Measurements from ENCODE around the gene TFR2. TPM values are rescaled to one million over a fixed set of nuclear protein-coding genes. Genes with fewer than 3 reads are reported as not detected.

The TFR2 gene
- total and polyA plus RNA-seq, 2 of the 13 experiments (the other 11 are each of a cell fraction or from before 2014, with no cell fraction given), result 36.9 to 64.2 TPM

DNA sequence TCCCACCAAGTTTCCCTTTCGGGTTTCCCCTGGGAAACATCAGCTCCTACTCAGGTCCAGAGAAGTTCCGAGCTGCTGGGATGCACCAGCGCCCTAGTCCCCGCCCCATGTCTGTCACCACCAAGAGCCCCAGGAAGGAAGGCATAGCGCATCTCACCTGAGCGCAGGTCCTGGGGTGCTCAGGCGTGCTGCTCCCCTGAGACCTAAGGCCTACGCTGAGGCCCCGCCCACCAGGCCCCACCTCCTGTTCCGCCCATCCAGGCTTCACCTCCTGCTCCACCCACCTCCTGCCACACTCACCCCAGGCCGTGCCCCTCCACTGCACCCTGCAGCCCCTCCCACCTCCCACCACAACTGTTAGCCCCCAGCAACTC lies 1.2 kb upstream of the TFR2 start (continued):
- TF ChIP-seq, protein P1, sequence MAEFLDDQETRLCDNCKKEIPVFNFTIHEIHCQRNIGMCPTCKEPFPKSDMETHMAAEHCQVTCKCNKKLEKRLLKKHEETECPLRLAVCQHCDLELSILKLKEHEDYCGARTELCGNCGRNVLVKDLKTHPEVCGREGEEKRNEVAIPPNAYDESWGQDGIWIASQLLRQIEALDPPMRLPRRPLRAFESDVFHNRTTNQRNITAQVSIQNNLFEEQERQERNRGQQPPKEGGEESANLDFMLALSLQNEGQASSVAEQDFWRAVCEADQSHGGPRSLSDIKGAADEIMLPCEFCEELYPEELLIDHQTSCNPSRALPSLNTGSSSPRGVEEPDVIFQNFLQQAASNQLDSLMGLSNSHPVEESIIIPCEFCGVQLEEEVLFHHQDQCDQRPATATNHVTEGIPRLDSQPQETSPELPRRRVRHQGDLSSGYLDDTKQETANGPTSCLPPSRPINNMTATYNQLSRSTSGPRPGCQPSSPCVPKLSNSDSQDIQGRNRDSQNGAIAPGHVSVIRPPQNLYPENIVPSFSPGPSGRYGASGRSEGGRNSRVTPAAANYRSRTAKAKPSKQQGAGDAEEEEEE (CRISPR knock-in tag; IDR thresholded peaks at IDR 0.05; ENCODE audit: borderline replicate concordance), result no peak
- TF ChIP-seq KLF9 (CRISPR knock-in tag; IDR thresholded peaks at IDR 0.05; ENCODE audit: low read depth) (no peak), SMYD3 (CRISPR knock-in tag; IDR thresholded peaks at IDR 0.05) (no peak), PATZ1 (CRISPR knock-in tag; IDR thresholded peaks at IDR 0.05) (peak; percentile 63), PCBP1 (IDR thresholded peaks at IDR 0.05; ENCODE audit: borderline replicate concordance, low read depth, low read length) (no peak), ZNF143 (CRISPR knock-in tag; IDR thresholded peaks at IDR 0.05) (no peak), SALL1 (CRISPR knock-in tag; IDR thresholded peaks at IDR 0.05) (peak; percentile 28; the same call in 1 of the 2 replicates), ZSCAN25 (CRISPR knock-in tag; IDR thresholded peaks at IDR 0.05) (no peak; the same call in 1 of the 2 replicates), ZMAT3 (CRISPR knock-in tag; conservative IDR thresholded peaks at IDR 0.05) (0 out of 2 replicates have a peak, but pooled peaks have one; percentile 62), ZNF788 (CRISPR knock-in tag; IDR thresholded peaks at IDR 0.05; ENCODE audit: borderline replicate concordance) (peak; percentile 22; the same call in 1 of the 2 replicates), ZSCAN22 (CRISPR knock-in tag; IDR thresholded peaks at IDR 0.05) (no peak), MXD1 (CRISPR knock-in tag; IDR thresholded peaks at IDR 0.05) (no peak; the same call in 1 of the 2 replicates), ZFY (CRISPR knock-in tag; IDR thresholded peaks at IDR 0.05) (peak; percentile 73), PAF1 (CRISPR knock-in tag; IDR thresholded peaks at IDR 0.05) (no peak), ZNF775 (CRISPR knock-in tag; IDR thresholded peaks at IDR 0.05; ENCODE audit: borderline replicate concordance) (no peak), GABPB1 (CRISPR knock-in tag; IDR thresholded peaks at IDR 0.05) (peak; percentile 58; the same call in 1 of the 2 replicates), ATM (IDR thresholded peaks at IDR 0.05; ENCODE audit: borderline replicate concordance) (no peak), ZNF343 (CRISPR knock-in tag; IDR thresholded peaks at IDR 0.05) (0 out of 2 replicates have a peak, but pooled peaks have one; percentile 35), MXI1 (IDR thresholded peaks at IDR 0.05; ENCODE audit: borderline replicate concordance, low read depth, low read length) (peak; percentile 18; the same call in 1 of the 3 replicates), KMT2B (CRISPR knock-in tag; IDR thresholded peaks at IDR 0.05) (no peak), SP1 (IDR thresholded peaks at IDR 0.05) (no peak), SP1 (CRISPR knock-in tag; IDR thresholded peaks at IDR 0.05) (peak; percentile 66; the same call in 1 of the 2 replicates)
- TF ChIP-seq, protein P2, sequence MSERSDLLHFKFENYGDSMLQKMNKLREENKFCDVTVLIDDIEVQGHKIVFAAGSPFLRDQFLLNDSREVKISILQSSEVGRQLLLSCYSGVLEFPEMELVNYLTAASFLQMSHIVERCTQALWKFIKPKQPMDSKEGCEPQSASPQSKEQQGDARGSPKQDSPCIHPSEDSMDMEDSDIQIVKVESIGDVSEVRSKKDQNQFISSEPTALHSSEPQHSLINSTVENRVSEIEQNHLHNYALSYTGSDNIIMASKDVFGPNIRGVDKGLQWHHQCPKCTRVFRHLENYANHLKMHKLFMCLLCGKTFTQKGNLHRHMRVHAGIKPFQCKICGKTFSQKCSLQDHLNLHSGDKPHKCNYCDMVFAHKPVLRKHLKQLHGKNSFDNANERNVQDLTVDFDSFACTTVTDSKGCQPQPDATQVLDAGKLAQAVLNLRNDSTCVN (CRISPR knock-in tag; IDR thresholded peaks at IDR 0.05; ENCODE audit: borderline replicate concordance), result 0 out of 2 replicates have a peak, but pooled peaks have one; percentile 43
- TF ChIP-seq, protein P3, sequence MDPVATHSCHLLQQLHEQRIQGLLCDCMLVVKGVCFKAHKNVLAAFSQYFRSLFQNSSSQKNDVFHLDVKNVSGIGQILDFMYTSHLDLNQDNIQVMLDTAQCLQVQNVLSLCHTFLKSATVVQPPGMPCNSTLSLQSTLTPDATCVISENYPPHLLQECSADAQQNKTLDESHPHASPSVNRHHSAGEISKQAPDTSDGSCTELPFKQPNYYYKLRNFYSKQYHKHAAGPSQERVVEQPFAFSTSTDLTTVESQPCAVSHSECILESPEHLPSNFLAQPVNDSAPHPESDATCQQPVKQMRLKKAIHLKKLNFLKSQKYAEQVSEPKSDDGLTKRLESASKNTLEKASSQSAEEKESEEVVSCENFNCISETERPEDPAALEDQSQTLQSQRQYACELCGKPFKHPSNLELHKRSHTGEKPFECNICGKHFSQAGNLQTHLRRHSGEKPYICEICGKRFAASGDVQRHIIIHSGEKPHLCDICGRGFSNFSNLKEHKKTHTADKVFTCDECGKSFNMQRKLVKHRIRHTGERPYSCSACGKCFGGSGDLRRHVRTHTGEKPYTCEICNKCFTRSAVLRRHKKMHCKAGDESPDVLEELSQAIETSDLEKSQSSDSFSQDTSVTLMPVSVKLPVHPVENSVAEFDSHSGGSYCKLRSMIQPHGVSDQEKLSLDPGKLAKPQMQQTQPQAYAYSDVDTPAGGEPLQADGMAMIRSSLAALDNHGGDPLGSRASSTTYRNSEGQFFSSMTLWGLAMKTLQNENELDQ (CRISPR knock-in tag; IDR thresholded peaks at IDR 0.05; ENCODE audit: borderline replicate concordance), result no peak
